Sigmoid colon (tissue), 7 donors: ENCODE data around the gene LONRF2. TPM values are rescaled to one million over a fixed set of nuclear protein-coding genes. Genes with fewer than 3 reads are reported as not detected.

Experiments used
- DNase-seq: peaks from one replicate; pipeline ENCODE4 v3.0.0-alpha.2; 2019
- H3K27ac ChIP-seq, 4 donors: fragments of 200-600 bp; sonication (generic); one replicate each; pipeline ENCODE4 v1.5.1; 2016 to 2019; ENCODE audit warnings: mild to moderate bottlenecking in 1 of 4
- H3K27me3 ChIP-seq, 3 donors: fragments of 200-600 bp; sonication (generic); one replicate each; pipeline ENCODE4 v1.5.1; 2019; ENCODE audit warnings: mild to moderate bottlenecking in 1 of 3
- H3K36me3 ChIP-seq, 4 donors: fragments of 200-600 bp; sonication (generic); one replicate each; pipeline ENCODE4 v1.5.1; 2016 to 2019
- H3K4me1 ChIP-seq, 4 donors: fragments of 200-600 bp; sonication (generic); one replicate each; pipeline ENCODE4 v1.5.1; 2017 to 2019
- H3K4me3 ChIP-seq, 4 donors: fragments of 200-600 bp; sonication (generic); one replicate each; pipeline ENCODE4 v1.5.1; 2017 to 2019; ENCODE audit warnings: mild to moderate bottlenecking in 2 of 4, moderate library complexity in 1 of 4
- H3K9me3 ChIP-seq, 4 donors: fragments of 200-600 bp in 3 of 4; sonication (generic) in 3 of 4; one replicate each; pipeline versions ENCODE4 v1.5.1 to v1.6.1; 2013 to 2019
- EP300 ChIP-seq, 4 donors: sonication (generic); formaldehyde crosslinking; IDR thresholded peaks; one replicate each; pipeline ENCODE4 v1.6.1; 2017; ENCODE audit warnings: antibody characterized with exemption in 4 of 4
- POLR2A ChIP-seq, 2 donors: fragments of 450-650 bp; IDR thresholded peaks; one replicate each; pipeline ENCODE4 v1.6.1; 2016; ENCODE audit warnings: antibody characterized with exemption in 2 of 2, mild to moderate bottlenecking in 2 of 2, moderate library complexity in 2 of 2
- POLR2AphosphoS5 ChIP-seq, 4 donors: sonication (generic); formaldehyde crosslinking; IDR thresholded peaks; one replicate each; pipeline ENCODE4 v1.6.1; 2017; ENCODE audit warnings: antibody characterized with exemption in 4 of 4
- WGBS, 2 donors: extraction: QIAGEN DNeasy Blood & Tissue Kit; methylation state at CpG; one replicate each; pipeline ENCODE4 v1.1.7; 2013; 5-methylcytosine and 5-hydroxymethylcytosine counted together
- intact Hi-C: fragments of 100-400 bp; cut with DNase I; formaldehyde crosslinking; loops from one replicate; pipeline ENCODE4 v1.15.1; 2023
- polyA plus RNA-seq, 3 donors: library from polyadenylated mRNA; stranded (reverse); fragments of 200-250 nt; gene quantifications; one replicate each; pipeline ENCODE4 v1.2.3, GENCODE V29; 2013
- total RNA-seq, 4 donors: library from RNA; depleted of rRNA; stranded (reverse); fragments of >200 nt; gene quantifications; one replicate each; pipeline ENCODE4 v1.1.0, GENCODE V29; 2016
- TF ChIP-seq, protein P1 (sequence below), 4 experiments: fragments of 450-650 bp in 3 of 4; fragments of 200-600 bp in 1 of 4; IDR thresholded peaks; one replicate each; pipeline ENCODE4 v1.5.1; 2016 to 2019; ENCODE audit warnings: antibody characterized with exemption in 4 of 4, mild to moderate bottlenecking in 3 of 4, moderate library complexity in 2 of 4
- donor health status: healthy with polysubstance abuse.
- donor health status: Bipolar disorder and iron deficiency.
- donor health status: healthy.

LONRF2 gene
- total and polyA plus RNA-seq, 7 donors: under 0.01 to 25.8 (median 14.6) TPM

DNA sequence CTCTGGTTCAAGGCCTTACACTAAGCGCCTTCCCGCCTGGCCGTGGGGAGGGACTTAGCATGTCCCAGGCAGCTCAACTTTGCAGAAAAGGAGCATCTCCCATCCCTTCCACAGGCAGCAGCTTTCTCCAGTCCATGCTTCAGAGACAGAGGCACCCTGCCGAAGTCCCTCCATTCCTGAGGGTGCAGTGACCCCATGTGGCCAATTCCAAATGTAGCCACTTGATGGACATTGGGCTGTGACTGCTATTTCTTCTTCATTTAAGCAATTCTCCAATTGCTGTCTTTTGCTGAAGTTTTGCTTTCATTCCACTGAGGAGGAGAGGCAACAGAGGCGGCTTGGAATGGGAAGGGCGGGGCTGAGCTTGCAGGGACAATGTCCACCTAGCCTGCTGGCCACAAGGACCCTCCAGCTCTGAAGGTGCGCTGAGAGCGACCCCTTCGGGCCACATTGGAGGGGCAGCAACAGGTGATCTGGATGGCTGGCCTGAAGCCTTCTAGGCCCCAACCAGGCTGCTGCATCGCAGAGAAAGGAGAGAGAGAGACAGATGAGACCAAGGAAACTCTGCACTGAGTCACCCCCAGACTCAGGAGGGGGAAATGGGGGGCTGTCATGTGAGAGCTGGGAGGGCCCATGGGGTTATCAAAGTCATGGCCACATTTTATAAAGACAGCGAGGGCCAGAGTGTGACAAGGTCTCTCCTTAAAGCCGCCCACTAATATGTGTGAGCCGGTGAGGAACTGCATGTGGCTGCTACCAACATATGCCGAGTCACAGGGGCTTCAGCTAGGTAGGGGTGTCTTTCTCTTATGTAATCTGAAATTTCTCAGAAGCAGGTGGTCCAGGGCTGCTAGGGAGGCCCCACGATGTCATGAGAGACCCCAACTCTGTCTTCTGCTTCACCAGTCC lies 61.3 kb downstream of the LONRF2 start:
- peaks cover 0 to 15% (median 10%) of the 10 kb centered on the region in 4 donors for H3K4me1 ChIP-seq
- no peak overlapping the region for H3K4me3 ChIP-seq
- H3K27me3 ChIP-seq: no peaks in the 10 kb centered on the region
- TF ChIP-seq, protein P1, sequence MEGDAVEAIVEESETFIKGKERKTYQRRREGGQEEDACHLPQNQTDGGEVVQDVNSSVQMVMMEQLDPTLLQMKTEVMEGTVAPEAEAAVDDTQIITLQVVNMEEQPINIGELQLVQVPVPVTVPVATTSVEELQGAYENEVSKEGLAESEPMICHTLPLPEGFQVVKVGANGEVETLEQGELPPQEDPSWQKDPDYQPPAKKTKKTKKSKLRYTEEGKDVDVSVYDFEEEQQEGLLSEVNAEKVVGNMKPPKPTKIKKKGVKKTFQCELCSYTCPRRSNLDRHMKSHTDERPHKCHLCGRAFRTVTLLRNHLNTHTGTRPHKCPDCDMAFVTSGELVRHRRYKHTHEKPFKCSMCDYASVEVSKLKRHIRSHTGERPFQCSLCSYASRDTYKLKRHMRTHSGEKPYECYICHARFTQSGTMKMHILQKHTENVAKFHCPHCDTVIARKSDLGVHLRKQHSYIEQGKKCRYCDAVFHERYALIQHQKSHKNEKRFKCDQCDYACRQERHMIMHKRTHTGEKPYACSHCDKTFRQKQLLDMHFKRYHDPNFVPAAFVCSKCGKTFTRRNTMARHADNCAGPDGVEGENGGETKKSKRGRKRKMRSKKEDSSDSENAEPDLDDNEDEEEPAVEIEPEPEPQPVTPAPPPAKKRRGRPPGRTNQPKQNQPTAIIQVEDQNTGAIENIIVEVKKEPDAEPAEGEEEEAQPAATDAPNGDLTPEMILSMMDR (IDR thresholded peaks at IDR 0.05): peak; percentile 57 to 71 (median 60)
- TF ChIP-seq POLR2AphosphoS5 (IDR thresholded peaks at IDR 0.05): no peak
- no peak overlapping the region for H3K27ac ChIP-seq
- DNase-seq: peak; percentile 82
- no peaks in the 10 kb centered on the region for H3K9me3 ChIP-seq
- no peaks in the 10 kb centered on the region for H3K36me3 ChIP-seq
- WGBS, 2 donors: 79 to 81% methylated on average over 15 of the region's 15 CpGs
- intact Hi-C loops: loop anchor here (1.0 kb wide), 1 partner anchor 702 kb away; no protein-coding TSS in a partner anchor

GRCh38 chr2:100259106-100259505 lies 63.2 kb downstream of the LONRF2 start:
- Histone ChIP-seq H3K27me3 (no peaks in the 10 kb centered on the region), H3K27ac (no peak overlapping the region), H3K4me1 (peaks cover 0 to 15% (median 10%) of the 10 kb centered on the region in 4 donors), H3K9me3 (no peaks in the 10 kb centered on the region), H3K4me3 (no peak overlapping the region), H3K36me3 (no peaks in the 10 kb centered on the region)
- TF ChIP-seq EP300 (IDR thresholded peaks at IDR 0.05) (no peak), POLR2A (IDR thresholded peaks at IDR 0.05) (no peak), POLR2AphosphoS5 (IDR thresholded peaks at IDR 0.05) (no peak)
- TF ChIP-seq, protein P1 (IDR thresholded peaks at IDR 0.05): no peak
- WGBS, 2 donors: 87% methylated on average over 8 of the region's 8 CpGs
- peak; percentile 41 for DNase-seq
- intact Hi-C loops: no loop called here

GRCh38 chr2:100257939-100258338 lies 64.4 kb downstream of the LONRF2 start:
- intact Hi-C loops: no loop called here
- WGBS, 2 donors: 86 to 88% methylated on average over 9 of the region's 9 CpGs
- Histone ChIP-seq H3K9me3 (no peaks in the 10 kb centered on the region), H3K27me3 (no peaks in the 10 kb centered on the region), H3K4me1 (peaks cover 0 to 15% (median 10%) of the 10 kb centered on the region in 4 donors), H3K27ac (no peak overlapping the region), H3K4me3 (no peak overlapping the region), H3K36me3 (no peaks in the 10 kb centered on the region)
- TF ChIP-seq POLR2A (IDR thresholded peaks at IDR 0.05) (no peak), POLR2AphosphoS5 (IDR thresholded peaks at IDR 0.05) (no peak), EP300 (IDR thresholded peaks at IDR 0.05) (no peak)
- TF ChIP-seq, protein P1 (IDR thresholded peaks at IDR 0.05): no peak
- no peak for DNase-seq

- intact Hi-C loops: no loop called here
- no peak for DNase-seq
- Histone ChIP-seq H3K36me3 (no peaks in the 10 kb centered on the region), H3K9me3 (no peaks in the 10 kb centered on the region), H3K4me1 (peaks cover 0 to 15% (median 10%) of the 10 kb centered on the region in 4 donors), H3K27ac (no peak overlapping the region), H3K4me3 (no peak overlapping the region), H3K27me3 (no peaks in the 10 kb centered on the region)
- TF ChIP-seq, protein P1 (IDR thresholded peaks at IDR 0.05): no peak
- no peak for TF ChIP-seq POLR2AphosphoS5 (IDR thresholded peaks at IDR 0.05)
- TF ChIP-seq EP300 (IDR thresholded peaks at IDR 0.05): no peak
- TF ChIP-seq POLR2A (IDR thresholded peaks at IDR 0.05): no peak
- 80 to 90% methylated on average over 2 of the region's 2 CpGs for WGBS, 2 donors
Measured at GRCh38 chr2:100256849-100257248, 65.5 kb downstream of the LONRF2 start.
